H9 (cell line): ENCODE measurements around the gene NOBOX. TPM values are rescaled to one million over a fixed set of nuclear protein-coding genes. Genes with fewer than 3 reads are reported as not detected.
A peak's percentile ranks its signal among the peaks of the same experiment; 100 is the strongest.

Experiments
- DNase-seq: peaks from one replicate; pipeline ENCODE4 v3.0.0-alpha.2; 2017
- H2AFZ ChIP-seq: one replicate; pipeline ENCODE4 v1.6.1; 2013; ENCODE audit warnings: mild to moderate bottlenecking, low read length, control low read depth, moderate library complexity
- H2AK5ac ChIP-seq: 2 replicates; pipeline ENCODE4 v1.6.1; 2013; ENCODE audit warnings: low read length, control low read depth, mixed read lengths; ENCODE audit not compliant: insufficient read length
- H2BK120ac ChIP-seq: one replicate; pipeline ENCODE4 v1.6.1; 2013; ENCODE audit warnings: low read depth, mild to moderate bottlenecking, low read length, control low read depth, inconsistent platforms; ENCODE audit not compliant: poor library complexity, severe bottlenecking
- H2BK12ac ChIP-seq: 2 replicates; pipeline ENCODE4 v1.6.1; 2013; ENCODE audit warnings: low read length, control low read depth, mixed read lengths, low read depth; ENCODE audit not compliant: insufficient read length
- H2BK15ac ChIP-seq: 2 replicates; pipeline ENCODE4 v1.6.1; 2013; ENCODE audit warnings: low read depth, low read length, control low read depth
- H2BK20ac ChIP-seq: one replicate; pipeline ENCODE4 v1.6.1; 2013; ENCODE audit warnings: low read depth, mild to moderate bottlenecking, low read length, control low read depth, inconsistent platforms; ENCODE audit not compliant: poor library complexity, severe bottlenecking
- H2BK5ac ChIP-seq: 2 replicates; pipeline ENCODE4 v1.6.1; 2013; ENCODE audit warnings: low read length, control low read depth, mixed read lengths; ENCODE audit not compliant: insufficient read length
- H3K14ac ChIP-seq: 2 replicates; pipeline ENCODE4 v1.6.1; 2013; ENCODE audit warnings: low read length, control low read depth; ENCODE audit not compliant: insufficient read depth
- H3K18ac ChIP-seq: 2 replicates; pipeline ENCODE4 v1.6.1; 2013; ENCODE audit warnings: low read depth, mild to moderate bottlenecking, mixed read lengths, low read length, control low read depth; ENCODE audit not compliant: insufficient read length
- H3K23ac ChIP-seq: 2 replicates; pipeline ENCODE4 v1.6.1; 2013; ENCODE audit warnings: low read length, control low read depth, mixed read lengths, low read depth; ENCODE audit not compliant: insufficient read length
- H3K23me2 ChIP-seq: 2 replicates; pipeline ENCODE4 v1.6.1; 2013; ENCODE audit warnings: low read depth, mild to moderate bottlenecking, mixed read lengths, low read length, control low read depth; ENCODE audit not compliant: insufficient read length, poor library complexity, severe bottlenecking
- H3K27ac ChIP-seq: 2 replicates; pipeline ENCODE4 v1.5.1; 2013; ENCODE audit warnings: low read length, control low read depth, mixed read lengths, low read depth; ENCODE audit not compliant: insufficient read length
- H3K27me3 ChIP-seq: 2 replicates; pipeline ENCODE4 v1.6.1; 2013; ENCODE audit warnings: low read length, control low read depth, inconsistent platforms; ENCODE audit not compliant: insufficient read depth
- H3K4ac ChIP-seq: 2 replicates; pipeline ENCODE4 v1.6.1; 2013; ENCODE audit warnings: low read depth, mild to moderate bottlenecking, control low read depth, inconsistent platforms, low read length, moderate library complexity
- H3K4me1 ChIP-seq: 2 replicates; pipeline ENCODE4 v1.6.1; 2013; ENCODE audit warnings: low read length, control low read depth, inconsistent platforms; ENCODE audit not compliant: insufficient read depth
- H3K4me2 ChIP-seq: 2 replicates; pipeline ENCODE4 v1.6.1; 2013; ENCODE audit warnings: low read length, control low read depth, mixed read lengths; ENCODE audit not compliant: insufficient read length, insufficient read depth
- H3K56ac ChIP-seq: 2 replicates; pipeline ENCODE4 v1.6.1; 2013; ENCODE audit warnings: low read depth, mild to moderate bottlenecking, mixed read lengths, low read length, control low read depth; ENCODE audit not compliant: insufficient read length
- H3K79me1 ChIP-seq: 2 replicates; pipeline ENCODE4 v1.6.1; 2013; ENCODE audit warnings: low read depth, mild to moderate bottlenecking, moderate library complexity, low read length, control low read depth, inconsistent platforms; ENCODE audit not compliant: insufficient read depth, poor library complexity, severe bottlenecking
- H3K79me2 ChIP-seq: 2 replicates; pipeline ENCODE4 v1.6.1; 2013; ENCODE audit warnings: low read length, control low read depth, inconsistent platforms; ENCODE audit not compliant: insufficient read depth
- H3K9ac ChIP-seq: 2 replicates; pipeline ENCODE4 v1.6.1; 2013; ENCODE audit warnings: low read length, control low read depth, mixed read lengths; ENCODE audit not compliant: insufficient read length; ENCODE audit errors: extremely low read depth
- H3K9me3 ChIP-seq: one replicate; pipeline ENCODE4 v1.6.1; 2013; ENCODE audit warnings: low read depth, low read length, inconsistent platforms; ENCODE audit not compliant: control insufficient read depth
- H3T11ph ChIP-seq: one replicate; pipeline ENCODE4 v1.6.1; 2013; ENCODE audit warnings: mild to moderate bottlenecking, low read length, control low read depth, inconsistent platforms
- H4K20me1 ChIP-seq: one replicate; pipeline ENCODE4 v1.6.1; 2013; ENCODE audit not compliant: control insufficient read depth, insufficient read length, insufficient read depth
- H4K5ac ChIP-seq: 2 replicates; pipeline ENCODE4 v1.6.1; 2013; ENCODE audit warnings: low read depth, mild to moderate bottlenecking, mixed read lengths, low read length, control low read depth; ENCODE audit not compliant: insufficient read length
- H4K8ac ChIP-seq: replicated peaks from 2 replicates; pipeline ENCODE4 v1.6.1; 2013; ENCODE audit warnings: low read length, control low read depth, mixed read lengths, low read depth; ENCODE audit not compliant: insufficient read length
- H4K91ac ChIP-seq: 2 replicates; pipeline ENCODE4 v1.6.1; 2013; ENCODE audit warnings: low read depth, mild to moderate bottlenecking, moderate library complexity, mixed read lengths, low read length, control low read depth; ENCODE audit not compliant: insufficient read length
- H3K27ac Mint-ChIP-seq, 3 experiments: 2 replicates in 2 of 3; 3 replicates in 1 of 3; pipeline ENCODE4 v1.8.0; 2020 to 2021; ENCODE audit warnings: mixed read lengths in 3 of 3, mild to moderate bottlenecking in 1 of 3, moderate library complexity in 1 of 3
- H3K27me3 Mint-ChIP-seq: 2 replicates; pipeline ENCODE4 v1.8.0; 2021; ENCODE audit warnings: low read depth, mild to moderate bottlenecking, moderate library complexity, mixed read lengths
- H3K36me3 Mint-ChIP-seq, 3 experiments: 2 replicates in 2 of 3; 3 replicates in 1 of 3; pipeline ENCODE4 v1.8.0; 2020 to 2021; ENCODE audit warnings: low read depth in 3 of 3, mixed read lengths in 3 of 3; ENCODE audit not compliant: insufficient read depth in 1 of 3
- H3K4me1 Mint-ChIP-seq, 2 experiments: 2 replicates each; pipeline ENCODE4 v1.8.0; 2020; ENCODE audit warnings: mixed read lengths in 2 of 2
- H3K4me3 Mint-ChIP-seq, 2 experiments: 2 replicates in 1 of 2; 3 replicates in 1 of 2; pipeline ENCODE4 v1.8.0; 2020 to 2021; ENCODE audit warnings: mild to moderate bottlenecking in 2 of 2, mixed read lengths in 2 of 2, moderate library complexity in 1 of 2
- H3K9me3 Mint-ChIP-seq, 2 experiments: 2 replicates in 1 of 2; 3 replicates in 1 of 2; pipeline ENCODE4 v1.8.0; 2020; ENCODE audit warnings: mild to moderate bottlenecking in 2 of 2, mixed read lengths in 2 of 2, moderate library complexity in 1 of 2
- CTCF ChIP-seq: fragments of 200-600 bp; sonication (generic); conservative IDR thresholded peaks from 3 replicates; pipeline ENCODE4 v1.8.0; 2021; ENCODE audit warnings: antibody characterized with exemption, mild to moderate bottlenecking
- WGBS: extraction: QIAGEN DNeasy Blood & Tissue Kit; methylation state at CpG from one replicate; pipeline ENCODE4 v1.1.7; 2013; ENCODE audit warnings: missing lambda C conversion rate, low lambda C conversion rate, mixed read lengths; ENCODE audit not compliant: insufficient read length; ENCODE audit errors: extremely low coverage; 5-methylcytosine and 5-hydroxymethylcytosine counted together
- total RNA-seq: library from RNA; stranded (reverse); gene quantifications from 2 replicates; pipeline ENCODE4 v1.2.1, GENCODE V29; 2021

Gene NOBOX
- total RNA-seq, 1 experiment from 2014 or later, result not detected

- no peak overlapping the region for H3K4ac ChIP-seq
- H3K23ac ChIP-seq, result no peak overlapping the region
- H3K4me2 ChIP-seq, result peak overlapping the region; percentile 0
- H3K79me1 ChIP-seq, result no peaks in the 10 kb centered on the region
- H3K79me2 ChIP-seq, result no peaks in the 10 kb centered on the region
- no peak for DNase-seq
- no peak overlapping the region for H2AK5ac ChIP-seq
- H4K8ac ChIP-seq, result no peak overlapping the region
- no peaks in the 10 kb centered on the region for H4K20me1 ChIP-seq
- H3K27ac Mint-ChIP-seq, result peak overlapping the region in 2 of 3 experiments; percentile 5 to 93; a peak in 3 of 7 replicates
- H3K23me2 ChIP-seq, result no peaks in the 10 kb centered on the region
- peaks cover 27 to 30% of the 10 kb centered on the region in 2 experiments for H3K4me1 Mint-ChIP-seq
- TF ChIP-seq CTCF, result peak; percentile 78
- no peak overlapping the region for H3K56ac ChIP-seq
- H2AFZ ChIP-seq, result peak overlapping the region; percentile 76
- H3K4me3 Mint-ChIP-seq, result no peak overlapping the region
- H3K9me3 Mint-ChIP-seq, result no peaks in the 10 kb centered on the region; a peak in 1 of 5 replicates
- H3K18ac ChIP-seq, result no peak overlapping the region
- no peak overlapping the region for H2BK20ac ChIP-seq
- no peaks in the 10 kb centered on the region for H3K27me3 Mint-ChIP-seq
- H3K9me3 ChIP-seq, result no peaks in the 10 kb centered on the region
- H3K9ac ChIP-seq, result no peak overlapping the region
- H3K27ac ChIP-seq, result no peak overlapping the region
- no peak overlapping the region for H2BK12ac ChIP-seq
- H3K36me3 Mint-ChIP-seq, result no peaks in the 10 kb centered on the region
- no CpG with 5 or more reads among the region's 8 CpGs for WGBS
- no peak overlapping the region for H2BK120ac ChIP-seq
- no peak overlapping the region for H4K5ac ChIP-seq
- H3K14ac ChIP-seq, result no peak overlapping the region
- H3K4me1 ChIP-seq, result peaks cover 6% of the 10 kb centered on the region; the same call in 1 of the 2 replicates
- no peak overlapping the region for H3T11ph ChIP-seq
- no peak overlapping the region for H4K91ac ChIP-seq
- H2BK5ac ChIP-seq, result no peak overlapping the region
- no peak overlapping the region for H2BK15ac ChIP-seq
- H3K27me3 ChIP-seq, result no peaks in the 10 kb centered on the region
Observed at GRCh38 chr7:144391823-144392255, 11.7 kb downstream of the NOBOX start.
